HG03571 (cell line): ENCODE measurements around the gene ESPN.
"Not testable (repeated sequence)": the region's sequence is repeated elsewhere in the genome, so short reads cannot be mapped to it uniquely, and the experiment has no call there.

Experiments
- ATAC-seq: cut with Tn5 transposase; IDR thresholded peaks from one replicate; pipeline ENCODE4 v1.9.1; 2021; ENCODE audit not compliant: unreplicated experiment

The ESPN gene

DNA sequence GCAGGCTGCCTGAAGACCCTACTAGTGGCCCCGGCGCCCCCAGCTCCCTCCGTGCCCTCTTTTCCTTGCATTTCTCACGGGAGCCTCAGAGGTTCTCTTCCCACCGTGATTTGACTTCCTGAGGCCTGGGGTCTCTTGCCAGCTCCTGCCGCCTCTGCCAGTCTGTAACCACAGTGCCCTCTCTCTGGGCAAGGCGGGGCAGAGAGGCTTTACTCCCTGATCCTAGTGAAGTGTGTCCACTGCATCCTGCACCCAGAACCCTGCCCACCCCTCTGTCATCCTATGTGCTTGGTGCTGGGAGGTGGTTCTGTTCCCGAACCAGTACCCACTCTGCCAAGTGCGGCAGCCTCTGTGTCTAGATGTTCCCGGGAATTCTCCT lies 2.4 kb downstream of the ESPN start:
- ATAC-seq: no peak

DNA sequence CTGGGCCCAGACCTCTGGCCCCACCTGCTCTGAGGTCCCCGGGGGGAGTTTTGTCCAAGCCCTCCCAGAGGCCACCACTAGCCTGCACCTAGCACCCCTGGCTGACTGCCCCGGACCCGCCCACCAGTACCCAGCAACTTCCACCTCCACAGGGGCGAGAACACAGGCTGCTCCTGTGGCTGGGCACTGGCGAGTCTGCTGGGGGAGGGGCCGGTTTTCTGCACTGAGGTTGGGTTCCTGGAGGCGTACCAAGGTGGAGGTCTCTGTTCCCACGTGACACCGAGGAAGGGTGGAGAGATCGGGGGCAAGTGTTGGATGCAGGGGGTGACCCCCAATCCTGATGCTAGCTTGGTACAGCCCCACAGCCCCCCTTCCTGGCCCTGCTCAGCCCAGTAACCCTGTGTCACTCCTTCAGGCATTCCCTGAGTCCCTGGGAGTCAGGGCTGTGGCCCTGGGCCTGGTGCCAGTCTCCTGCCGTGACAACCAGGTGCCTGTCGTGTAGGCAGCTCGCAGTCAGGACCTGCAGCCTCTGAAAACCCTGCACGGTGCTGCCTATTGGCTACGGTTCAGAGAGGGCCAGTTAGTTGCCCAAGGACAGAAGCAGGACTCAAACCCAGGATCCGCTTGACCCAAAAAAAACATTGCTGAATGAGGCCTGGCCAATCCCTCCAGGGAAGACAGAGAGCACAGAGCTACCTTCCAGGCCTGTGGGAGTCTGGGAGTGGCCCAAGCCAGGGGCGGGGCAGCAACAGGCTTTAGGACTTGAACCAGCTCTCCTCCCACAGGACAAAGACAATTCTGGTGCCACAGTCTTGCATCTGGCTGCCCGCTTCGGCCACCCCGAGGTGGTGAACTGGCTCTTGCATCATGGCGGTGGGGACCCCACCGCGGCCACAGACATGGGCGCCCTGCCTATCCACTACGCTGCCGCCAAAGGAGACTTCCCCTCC lies 3.1 kb downstream of the ESPN start:
- ATAC-seq: no peak

- ATAC-seq: not testable (repeated sequence)
These were observed 3.9 kb downstream of the ESPN start for GRCh38 chr1:6428453-6428852.

- ATAC-seq: not testable (repeated sequence)
These were observed 5.3 kb downstream of the ESPN start for GRCh38 chr1:6429660-6430411.

- not testable (repeated sequence) for ATAC-seq
These were observed 7.3 kb downstream of the ESPN start for GRCh38 chr1:6431645-6432579.

DNA sequence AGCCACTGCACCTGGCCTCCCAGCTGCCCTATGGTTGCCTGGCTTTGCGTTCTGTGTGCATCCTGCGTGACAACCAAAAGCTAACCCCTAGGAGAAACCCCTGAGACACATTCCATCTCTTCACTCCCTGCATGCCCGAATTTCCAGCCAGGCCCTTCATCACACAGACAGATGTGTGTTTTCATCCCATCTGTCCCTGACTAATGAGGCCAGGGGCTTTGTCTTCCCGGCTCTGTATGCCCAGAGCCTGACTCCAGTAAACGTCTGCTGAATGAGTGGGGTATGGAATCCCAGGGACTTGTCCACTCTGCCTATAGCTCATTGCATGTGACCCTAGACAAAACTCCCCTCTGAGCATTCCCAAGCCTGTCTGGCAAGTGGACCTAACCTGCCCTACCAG lies 9.6 kb downstream of the ESPN start:
- ATAC-seq: no peak

DNA sequence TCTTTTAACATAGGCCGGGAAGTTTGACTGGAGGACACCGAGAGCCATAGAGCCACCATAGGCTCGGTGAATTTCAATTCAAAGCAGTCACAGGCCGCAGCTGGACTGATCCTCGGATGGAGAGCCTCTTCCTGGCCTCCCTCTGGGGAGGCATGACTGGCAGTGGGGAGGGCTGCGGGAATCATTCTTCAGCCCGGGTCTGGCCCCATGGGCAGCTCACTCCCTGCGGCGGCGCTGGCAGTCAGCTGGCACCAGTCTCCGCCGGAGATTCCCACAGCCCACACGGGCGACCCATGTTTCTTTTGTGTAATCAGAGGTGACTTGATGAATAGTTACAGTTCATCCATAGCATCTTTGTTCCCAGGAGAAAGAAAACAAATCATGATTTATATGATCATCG lies 10.6 kb downstream of the ESPN start:
- ATAC-seq: no peak

DNA sequence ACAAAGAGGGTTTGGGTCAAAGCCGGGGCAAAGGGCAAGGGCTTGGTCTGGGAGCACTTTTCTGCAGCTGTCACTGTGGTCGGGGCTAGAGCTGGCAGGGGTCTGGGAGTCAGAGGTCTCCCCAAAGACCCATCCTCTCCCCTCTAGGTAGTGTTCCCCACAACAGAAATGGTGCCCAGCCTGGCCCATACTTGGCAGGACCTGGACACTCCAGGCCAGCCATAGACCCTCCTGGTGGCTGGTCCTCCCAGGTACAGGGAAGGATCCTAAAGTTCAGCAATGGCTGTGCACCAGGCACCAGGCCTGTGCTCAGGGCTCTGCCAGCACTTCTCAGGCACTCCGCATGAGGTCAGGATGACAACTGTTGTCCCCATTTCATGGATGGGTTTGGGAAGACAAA lies 11.0 kb downstream of the ESPN start:
- ATAC-seq: no peak

GRCh38 chr1:6436277-6436676 lies 11.7 kb downstream of the ESPN start:
- not testable (repeated sequence) for ATAC-seq

DNA sequence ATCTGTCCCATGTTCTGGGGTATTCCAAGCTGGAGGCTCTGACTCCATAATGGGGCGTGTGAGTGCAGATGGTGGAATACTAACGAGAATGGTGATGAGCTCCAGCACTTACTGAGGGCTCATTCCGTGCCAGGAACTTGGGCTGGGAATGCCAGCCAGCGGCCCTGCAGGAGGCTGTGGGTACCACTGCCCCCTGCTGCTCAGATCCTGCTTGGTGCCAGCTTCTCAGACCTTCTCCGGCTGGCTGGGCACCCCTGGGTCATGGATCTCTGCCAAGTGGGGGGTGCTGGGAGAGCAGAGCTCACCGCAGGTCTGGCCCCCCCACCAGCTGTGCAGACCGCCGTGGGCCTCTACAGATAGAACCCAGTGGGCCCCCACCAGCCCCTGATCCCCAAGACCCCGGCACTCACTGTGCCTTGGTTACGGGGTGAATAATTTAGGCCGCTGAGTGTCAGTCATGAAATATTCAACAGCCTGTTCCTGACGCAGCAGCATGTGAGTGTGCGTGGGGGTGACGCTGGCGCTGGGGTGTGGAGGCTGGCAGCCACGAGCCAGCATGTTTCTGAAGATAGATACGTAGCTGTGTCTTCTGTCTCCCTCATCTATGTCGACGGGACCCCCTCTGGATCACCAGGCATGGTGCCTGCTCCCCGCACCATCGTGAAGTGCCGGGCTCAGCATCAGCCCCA lies 12.6 kb downstream of the ESPN start:
- ATAC-seq: not testable (repeated sequence)

DNA sequence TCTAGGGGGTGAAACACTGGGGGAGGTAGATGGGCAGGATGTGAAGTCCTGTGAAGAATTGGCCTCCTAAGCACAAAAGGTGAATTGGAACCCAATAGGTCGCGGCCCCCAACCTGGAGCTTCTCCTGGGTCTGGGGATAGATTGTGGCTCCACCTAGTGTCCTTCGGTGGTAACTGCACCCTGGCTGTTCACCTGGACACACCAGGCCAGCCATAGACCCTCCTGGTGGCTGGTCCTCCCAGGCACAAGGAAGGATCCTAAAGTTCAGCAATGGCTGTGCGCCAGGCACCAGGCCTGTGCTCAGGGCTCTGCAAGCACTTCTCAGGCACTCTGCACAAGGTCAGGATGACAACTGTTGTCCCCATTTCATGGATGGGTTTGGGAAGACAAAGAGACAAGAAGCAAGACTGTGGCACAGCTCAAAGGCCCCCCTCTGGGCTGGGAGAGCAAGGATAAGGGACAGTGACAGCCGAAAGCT lies 13.5 kb downstream of the ESPN start:
- no peak for ATAC-seq

DNA sequence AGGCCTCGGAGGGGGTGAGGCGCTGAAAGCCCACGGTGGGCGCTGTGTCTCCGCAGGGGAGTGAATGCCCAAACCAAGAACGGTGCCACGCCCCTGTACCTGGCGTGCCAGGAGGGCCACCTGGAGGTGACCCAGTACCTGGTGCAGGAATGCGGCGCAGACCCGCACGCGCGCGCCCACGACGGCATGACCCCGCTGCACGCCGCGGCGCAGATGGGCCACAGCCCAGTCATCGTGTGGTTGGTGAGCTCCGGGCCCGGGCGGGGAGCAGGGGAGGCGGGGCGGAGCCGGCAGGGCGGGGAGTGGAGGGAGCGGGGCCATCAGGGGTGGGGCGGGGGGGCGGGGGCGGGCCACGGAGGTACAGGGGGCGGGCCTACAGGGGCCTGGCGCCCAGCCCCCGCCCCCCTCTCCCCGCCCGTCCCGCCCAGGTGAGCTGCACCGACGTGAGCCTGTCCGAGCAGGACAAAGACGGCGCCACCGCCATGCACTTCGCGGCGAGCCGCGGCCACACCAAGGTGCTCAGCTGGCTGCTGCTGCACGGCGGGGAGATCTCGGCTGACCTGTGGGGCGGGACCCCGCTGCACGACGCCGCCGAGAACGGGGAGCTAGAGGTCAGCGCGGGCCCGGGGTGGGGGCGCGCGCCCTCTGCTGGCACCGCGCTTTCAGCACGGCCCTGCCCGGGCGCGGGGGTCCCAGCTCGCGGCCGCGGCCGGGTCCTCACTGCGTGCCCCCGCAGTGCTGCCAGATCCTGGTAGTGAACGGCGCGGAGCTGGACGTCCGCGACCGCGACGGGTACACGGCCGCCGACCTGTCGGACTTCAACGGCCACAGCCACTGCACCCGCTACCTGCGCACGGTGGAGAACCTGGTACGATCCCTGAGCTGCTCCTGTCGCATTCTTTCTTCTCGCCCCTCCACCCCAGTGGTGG lies 15.9 kb downstream of the ESPN start:
- ATAC-seq: no peak

GRCh38 chr1:6441586-6441985 lies 17.0 kb downstream of the ESPN start:
- no peak for ATAC-seq

- ATAC-seq: no peak
These were observed 19.0 kb downstream of the ESPN start for GRCh38 chr1:6443339-6444115.

DNA sequence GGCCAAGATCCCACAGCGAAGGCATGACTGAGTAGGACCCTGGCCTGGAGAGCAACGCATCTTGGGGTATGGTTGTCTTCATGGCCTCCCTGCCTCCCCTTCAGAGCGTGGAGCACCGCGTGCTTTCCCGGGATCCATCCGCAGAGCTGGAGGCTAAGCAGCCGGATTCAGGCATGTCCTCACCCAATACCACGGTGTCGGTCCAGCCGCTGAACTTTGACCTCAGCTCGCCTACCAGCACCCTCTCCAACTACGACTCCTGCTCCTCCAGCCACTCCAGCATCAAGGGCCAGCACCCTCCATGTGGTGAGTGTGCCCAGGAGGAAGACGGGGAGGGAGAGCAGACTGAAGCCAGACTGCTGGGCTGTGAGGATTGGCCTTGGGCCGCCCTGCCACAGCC lies 19.8 kb downstream of the ESPN start:
- ATAC-seq: no peak

- no peak for ATAC-seq
These were observed 20.6 kb downstream of the ESPN start for GRCh38 chr1:6445062-6445763.

DNA sequence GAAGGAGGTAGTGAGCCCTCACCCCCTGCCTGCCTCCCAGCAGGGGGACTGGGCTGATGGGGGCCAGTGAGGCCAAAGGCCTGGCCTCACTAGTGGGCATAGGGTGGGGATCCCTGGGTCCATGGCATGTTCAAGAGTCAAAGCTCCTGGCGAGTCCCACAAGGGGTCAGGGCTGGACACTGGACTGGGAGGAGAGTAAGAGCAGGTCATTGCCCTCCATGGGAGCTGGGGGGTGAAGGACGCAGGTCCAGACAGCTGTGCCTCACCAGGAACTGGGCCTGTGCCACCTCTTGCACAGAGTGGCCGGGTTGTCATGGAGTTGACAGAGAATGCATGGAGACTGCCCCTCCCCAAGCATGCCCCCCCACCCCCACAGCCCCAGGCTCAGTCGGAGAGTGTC lies 21.4 kb downstream of the ESPN start:
- ATAC-seq: not testable (repeated sequence)

DNA sequence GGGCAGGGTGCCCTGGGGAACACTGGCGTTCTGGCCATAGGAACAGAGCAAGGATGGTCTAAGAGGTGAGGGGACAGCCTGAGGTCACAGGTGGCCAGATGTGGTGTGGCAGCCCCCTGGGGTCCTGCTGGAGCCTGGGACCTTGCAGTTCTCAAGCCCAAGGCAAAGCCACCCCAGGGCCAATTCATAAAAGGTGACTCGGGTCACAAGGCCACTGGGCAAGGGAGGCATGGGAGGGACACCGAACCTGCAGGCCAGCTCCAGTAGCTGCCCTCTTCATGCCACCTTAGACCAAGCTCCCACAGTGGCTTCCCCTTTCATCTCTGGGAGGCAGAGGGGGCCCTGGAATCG lies 22.1 kb downstream of the ESPN start:
- ATAC-seq: no peak
